Smooth muscle cell (in vitro differentiated cells): ENCODE measurements around the gene LRRC74A. TPM values are rescaled to one million over a fixed set of nuclear protein-coding genes. Genes with fewer than 3 reads are reported as not detected.

ENCODE experiments used
- DNase-seq: peaks from one replicate; lab custom pipeline; 2025; ENCODE audit not compliant: unreplicated experiment; lab: John Stamatoyannopoulos, UW
- H2AFZ ChIP-seq: fragments of 200-600 bp; sonication (generic); 2 replicates; pipeline ENCODE4 v1.6.0; 2016; ENCODE audit warnings: antibody characterized with exemption, low read depth, mild to moderate bottlenecking
- H3F3A ChIP-seq: fragments of 200-600 bp; sonication (generic); 2 replicates; pipeline ENCODE4 v1.6.0; 2017; ENCODE audit warnings: antibody characterized with exemption, low read depth
- H3K27ac ChIP-seq: fragments of 200-600 bp; sonication (generic); 2 replicates; pipeline ENCODE4 v1.5.1; 2016; ENCODE audit warnings: low read depth, mild to moderate bottlenecking
- H3K27me3 ChIP-seq: fragments of 200-600 bp; sonication (generic); 2 replicates; pipeline ENCODE4 v1.6.1; 2016; ENCODE audit warnings: low read depth, mild to moderate bottlenecking
- H3K36me3 ChIP-seq: fragments of 200-600 bp; sonication (generic); 2 replicates; pipeline ENCODE4 v1.5.1; 2016; ENCODE audit warnings: low read depth
- H3K4me1 ChIP-seq: fragments of 200-600 bp; sonication (generic); 2 replicates; pipeline ENCODE4 v1.5.1; 2016; ENCODE audit warnings: low read depth
- H3K4me2 ChIP-seq: fragments of 200-600 bp; sonication (generic); 2 replicates; pipeline ENCODE4 v1.6.0; 2016; ENCODE audit warnings: mild to moderate bottlenecking
- H3K4me3 ChIP-seq: fragments of 200-600 bp; sonication (generic); 2 replicates; pipeline ENCODE4 v1.5.1; 2016; ENCODE audit warnings: mild to moderate bottlenecking
- H3K79me2 ChIP-seq: fragments of 200-600 bp; sonication (generic); 2 replicates; pipeline ENCODE4 v1.6.0; 2016; ENCODE audit warnings: low read depth, mild to moderate bottlenecking
- H3K9ac ChIP-seq: fragments of 200-600 bp; sonication (generic); 2 replicates; pipeline ENCODE4 v1.6.0; 2016; ENCODE audit warnings: low read depth
- H3K9me3 ChIP-seq: fragments of 200-600 bp; sonication (generic); replicated peaks from 2 replicates; pipeline ENCODE4 v1.5.1; 2016; ENCODE audit warnings: low read depth
- H4K20me1 ChIP-seq: fragments of 200-600 bp; sonication (generic); 2 replicates; pipeline ENCODE4 v1.6.0; 2016; ENCODE audit warnings: low read depth
- WGBS: methylation state at CpG from one replicate; pipeline ENCODE4 v1.1.7; 2016; ENCODE audit warnings: low lambda C conversion rate; 5-methylcytosine and 5-hydroxymethylcytosine counted together
- polyA plus RNA-seq: library from polyadenylated mRNA; unstranded; fragments of >200 nt; fragmentation: Nextera tagmentation; extraction: Ambion mirVana; gene quantifications from 2 replicates; pipeline ENCODE4 v1.2.1, GENCODE V29; 2016
- total RNA-seq: library from RNA; depleted of rRNA; stranded (reverse); fragments of >200 nt; gene quantifications from 2 replicates; pipeline ENCODE4 v1.2.3, GENCODE V29; 2014
- TF ChIP-seq, protein P1 (sequence below): fragments of 200-600 bp; sonication (generic); IDR thresholded peaks from 2 replicates; pipeline ENCODE4 v1.5.1; 2017; ENCODE audit warnings: borderline replicate concordance, mild to moderate bottlenecking, antibody characterized with exemption; ENCODE audit not compliant: insufficient read depth, poor library complexity, severe bottlenecking

The LRRC74A gene
- total and polyA plus RNA-seq, 2 experiments from 2014 or later: not detected

DNA sequence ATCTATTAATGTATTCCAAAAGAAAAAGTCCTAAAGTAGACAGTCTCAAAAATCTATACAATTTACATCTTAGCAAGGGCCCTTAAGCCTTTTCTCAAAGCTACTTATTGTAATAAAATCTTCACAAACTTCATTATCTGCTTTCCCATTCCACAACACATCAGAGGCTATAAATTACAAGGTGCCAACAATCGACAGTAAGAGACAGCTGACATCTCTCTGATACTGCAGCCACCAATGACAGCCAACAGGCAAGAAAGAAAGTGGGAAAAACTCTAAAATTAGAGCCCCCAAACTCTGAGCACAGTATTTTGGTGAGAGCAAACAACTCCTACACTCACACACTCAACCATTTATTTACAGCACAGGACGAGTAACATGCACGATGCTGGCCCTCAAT, 15.7 kb upstream of the LRRC74A start:
- H2AFZ ChIP-seq: no peak overlapping the region
- H3K27me3 ChIP-seq: no peaks in the 10 kb centered on the region
- H3K4me1 ChIP-seq: peaks cover 13% of the 10 kb centered on the region
- TF ChIP-seq, protein P1, sequence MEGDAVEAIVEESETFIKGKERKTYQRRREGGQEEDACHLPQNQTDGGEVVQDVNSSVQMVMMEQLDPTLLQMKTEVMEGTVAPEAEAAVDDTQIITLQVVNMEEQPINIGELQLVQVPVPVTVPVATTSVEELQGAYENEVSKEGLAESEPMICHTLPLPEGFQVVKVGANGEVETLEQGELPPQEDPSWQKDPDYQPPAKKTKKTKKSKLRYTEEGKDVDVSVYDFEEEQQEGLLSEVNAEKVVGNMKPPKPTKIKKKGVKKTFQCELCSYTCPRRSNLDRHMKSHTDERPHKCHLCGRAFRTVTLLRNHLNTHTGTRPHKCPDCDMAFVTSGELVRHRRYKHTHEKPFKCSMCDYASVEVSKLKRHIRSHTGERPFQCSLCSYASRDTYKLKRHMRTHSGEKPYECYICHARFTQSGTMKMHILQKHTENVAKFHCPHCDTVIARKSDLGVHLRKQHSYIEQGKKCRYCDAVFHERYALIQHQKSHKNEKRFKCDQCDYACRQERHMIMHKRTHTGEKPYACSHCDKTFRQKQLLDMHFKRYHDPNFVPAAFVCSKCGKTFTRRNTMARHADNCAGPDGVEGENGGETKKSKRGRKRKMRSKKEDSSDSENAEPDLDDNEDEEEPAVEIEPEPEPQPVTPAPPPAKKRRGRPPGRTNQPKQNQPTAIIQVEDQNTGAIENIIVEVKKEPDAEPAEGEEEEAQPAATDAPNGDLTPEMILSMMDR: no peak
- no peak for DNase-seq
- 37% methylated on average over 3 of the region's 3 CpGs for WGBS
- H3K79me2 ChIP-seq: peaks cover 8% of the 10 kb centered on the region
- H3K36me3 ChIP-seq: no peaks in the 10 kb centered on the region
- no peaks in the 10 kb centered on the region for H3F3A ChIP-seq
- H3K9ac ChIP-seq: peak overlapping the region; percentile 30
- H3K4me3 ChIP-seq: peak overlapping the region; percentile 87
- H3K9me3 ChIP-seq: no peaks in the 10 kb centered on the region
- peak overlapping the region; percentile 100 for H3K4me2 ChIP-seq
- peak overlapping the region; percentile 42 for H3K27ac ChIP-seq
- H4K20me1 ChIP-seq: peaks cover 8% of the 10 kb centered on the region

DNA sequence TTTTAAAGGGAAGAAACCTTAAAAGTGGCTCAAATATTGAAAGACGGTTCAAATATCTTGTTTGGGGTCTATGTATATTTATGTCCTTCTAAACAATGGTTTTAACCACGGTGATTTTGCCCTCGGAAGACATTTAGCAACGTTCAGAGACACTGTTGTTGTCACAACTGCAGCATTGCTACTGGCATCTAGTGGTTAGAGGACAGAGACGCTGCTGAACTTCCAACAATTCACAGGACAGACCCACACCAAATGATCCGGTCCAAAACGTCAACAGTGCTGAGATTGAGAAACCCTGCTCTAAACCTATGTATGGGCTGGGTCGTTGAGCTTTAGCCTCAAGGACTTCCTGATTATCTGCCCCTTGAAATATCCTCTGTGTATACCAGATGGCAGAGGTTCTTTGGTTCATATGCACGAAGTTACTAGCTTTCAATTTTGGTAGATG, 15.2 kb upstream of the LRRC74A start:
- Histone ChIP-seq H3K27ac (peak overlapping the region; percentile 42), H3K79me2 (peaks cover 8% of the 10 kb centered on the region), H4K20me1 (peaks cover 8% of the 10 kb centered on the region), H3K9ac (peak overlapping the region; percentile 30), H3F3A (no peaks in the 10 kb centered on the region), H3K9me3 (no peaks in the 10 kb centered on the region), H3K4me2 (peak overlapping the region; percentile 100), H3K4me3 (peak overlapping the region; percentile 87), H2AFZ (peak overlapping the region; percentile 2), H3K36me3 (no peaks in the 10 kb centered on the region), H3K4me1 (peaks cover 13% of the 10 kb centered on the region), H3K27me3 (no peaks in the 10 kb centered on the region)
- no peak for DNase-seq
- 13% methylated on average over 9 of the region's 9 CpGs for WGBS
- TF ChIP-seq, protein P1: peak; percentile 27

GRCh38 chr14:76811561-76811960, 14.6 kb upstream of the LRRC74A start:
- Histone ChIP-seq H3K36me3 (no peaks in the 10 kb centered on the region), H3K4me1 (peaks cover 13% of the 10 kb centered on the region), H3K4me3 (peak overlapping the region; percentile 87), H4K20me1 (peaks cover 8% of the 10 kb centered on the region), H3K27me3 (no peaks in the 10 kb centered on the region), H3K9ac (peak overlapping the region; percentile 82), H3F3A (no peaks in the 10 kb centered on the region), H3K79me2 (peaks cover 8% of the 10 kb centered on the region), H3K4me2 (peak overlapping the region; percentile 100), H3K9me3 (no peaks in the 10 kb centered on the region), H2AFZ (peak overlapping the region; percentile 87), H3K27ac (peak overlapping the region; percentile 42)
- no peak for DNase-seq
- WGBS: 68% methylated on average over 4 of the region's 4 CpGs
- TF ChIP-seq, protein P1: no peak

DNA sequence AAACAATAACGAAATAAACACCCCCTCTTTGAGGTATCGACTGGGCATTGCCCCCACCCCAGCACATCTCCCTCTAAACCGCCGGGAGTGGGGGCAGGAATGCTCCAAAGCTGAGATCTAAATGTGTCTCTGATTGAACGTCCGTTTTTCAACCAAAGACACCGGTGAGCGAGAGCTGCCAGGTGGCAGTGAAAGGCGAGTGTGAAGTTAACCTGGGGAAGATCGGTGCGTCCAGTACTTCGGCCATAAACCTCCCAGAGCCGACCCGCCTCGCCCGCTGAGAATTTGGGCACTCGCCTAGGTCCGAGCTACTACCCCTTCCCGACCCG, 14.2 kb upstream of the LRRC74A start:
- WGBS: 2% methylated on average over 20 of the region's 20 CpGs
- Histone ChIP-seq H3K79me2 (peaks cover 8% of the 10 kb centered on the region), H4K20me1 (peaks cover 8% of the 10 kb centered on the region), H3F3A (no peaks in the 10 kb centered on the region), H3K27me3 (no peaks in the 10 kb centered on the region), H3K9ac (peak overlapping the region; percentile 82), H2AFZ (peak overlapping the region; percentile 87), H3K27ac (peak overlapping the region; percentile 42), H3K9me3 (no peaks in the 10 kb centered on the region), H3K4me2 (peak overlapping the region; percentile 100), H3K4me1 (peaks cover 13% of the 10 kb centered on the region), H3K4me3 (peak overlapping the region; percentile 87), H3K36me3 (no peaks in the 10 kb centered on the region)
- DNase-seq: no peak
- TF ChIP-seq, protein P1: no peak
